GM23338 (cell line): Measurements from ENCODE around the gene PTCHD1. TPM values are rescaled to one million over a fixed set of nuclear protein-coding genes. Genes with fewer than 3 reads are reported as not detected.

Source experiments
- ATAC-seq: fragments of 200-7000 bp; cut with Tn5 transposase; 3 replicates; pipeline ENCODE4 v1.9.1; 2020
- DNase-seq: peaks from one replicate; pipeline ENCODE4 v3.0.0-alpha.2; 2015; ENCODE audit warnings: low spot score
- H2AFZ ChIP-seq: fragments of 200-600 bp; sonication (generic); 2 replicates; pipeline ENCODE4 v1.8.0; 2016; ENCODE audit warnings: antibody characterized with exemption, mild to moderate bottlenecking, moderate library complexity
- H3F3A ChIP-seq: fragments of 200-600 bp; sonication (generic); replicated peaks from 2 replicates; pipeline ENCODE4 v1.8.0; 2017; ENCODE audit warnings: antibody characterized with exemption, mixed run types, low read depth
- H3K27ac ChIP-seq: fragments of 200-600 bp; sonication (generic); 2 replicates; pipeline ENCODE4 v1.6.1; 2016; ENCODE audit warnings: low read depth
- H3K27me3 ChIP-seq: fragments of 200-600 bp; sonication (generic); 2 replicates; pipeline ENCODE4 v1.8.0; 2016; ENCODE audit warnings: mild to moderate bottlenecking, mixed run types, moderate library complexity; ENCODE audit not compliant: insufficient read depth
- H3K36me3 ChIP-seq: fragments of 200-600 bp; sonication (generic); 2 replicates; pipeline ENCODE4 v1.8.0; 2016; ENCODE audit warnings: mild to moderate bottlenecking; ENCODE audit not compliant: insufficient read depth
- H3K4me1 ChIP-seq: fragments of 200-600 bp; sonication (generic); 2 replicates; pipeline ENCODE4 v1.8.0; 2016; ENCODE audit warnings: mild to moderate bottlenecking, moderate library complexity; ENCODE audit not compliant: insufficient read depth
- H3K4me2 ChIP-seq: fragments of 200-600 bp; sonication (generic); 2 replicates; pipeline ENCODE4 v1.7.1; 2017; ENCODE audit warnings: mixed run types
- H3K4me3 ChIP-seq: fragments of 200-600 bp; sonication (generic); 2 replicates; pipeline ENCODE4 v1.6.1; 2016; ENCODE audit warnings: mixed run types
- H3K79me2 ChIP-seq: fragments of 200-600 bp; sonication (generic); replicated peaks from 2 replicates; pipeline ENCODE4 v1.8.0; 2017; ENCODE audit warnings: mild to moderate bottlenecking; ENCODE audit not compliant: insufficient read depth
- H3K9me2 ChIP-seq: fragments of 200-600 bp; sonication (generic); 2 replicates; pipeline ENCODE4 v1.8.0; 2017; ENCODE audit not compliant: insufficient read depth
- H4K20me1 ChIP-seq: fragments of 200-600 bp; sonication (generic); replicated peaks from 2 replicates; pipeline ENCODE4 v1.8.0; 2017; ENCODE audit warnings: mild to moderate bottlenecking; ENCODE audit not compliant: insufficient read depth
- H3K27ac Mint-ChIP-seq: 2 replicates; pipeline ENCODE4 v1.8.0; 2020; ENCODE audit warnings: inconsistent platforms, mild to moderate bottlenecking, moderate library complexity, mixed read lengths
- H3K27me3 Mint-ChIP-seq: 3 replicates; pipeline ENCODE4 v1.8.0; 2022; ENCODE audit warnings: low read depth, mild to moderate bottlenecking, moderate library complexity, mixed read lengths, inconsistent platforms; ENCODE audit not compliant: insufficient read depth, poor library complexity
- H3K36me3 Mint-ChIP-seq: 3 replicates; pipeline ENCODE4 v1.8.0; 2021; ENCODE audit warnings: low read depth, mild to moderate bottlenecking, inconsistent platforms, moderate library complexity, mixed read lengths
- H3K4me1 Mint-ChIP-seq: 3 replicates; pipeline ENCODE4 v1.8.0; 2020; ENCODE audit warnings: mild to moderate bottlenecking, inconsistent platforms, mixed read lengths
- H3K4me3 Mint-ChIP-seq: 3 replicates; pipeline ENCODE4 v1.8.0; 2021; ENCODE audit warnings: moderate library complexity, mild to moderate bottlenecking, inconsistent platforms, mixed read lengths
- H3K9me3 Mint-ChIP-seq: 3 replicates; pipeline ENCODE4 v1.8.0; 2020; ENCODE audit warnings: moderate library complexity, mild to moderate bottlenecking, inconsistent platforms, mixed read lengths
- EZH2 ChIP-seq: fragments of 200-600 bp; sonication (generic); IDR thresholded peaks from one replicate; pipeline ENCODE4 v1.8.0; 2017; ENCODE audit warnings: antibody characterized with exemption, mild to moderate bottlenecking, low read depth; ENCODE audit not compliant: unreplicated experiment
- EZH2phosphoT487 ChIP-seq: fragments of 200-600 bp; sonication (generic); IDR thresholded peaks from one replicate; pipeline ENCODE4 v1.8.1; 2018; ENCODE audit warnings: antibody characterized with exemption; ENCODE audit not compliant: unreplicated experiment
- POLR2AphosphoS5 ChIP-seq: IDR thresholded peaks from 2 replicates; pipeline ENCODE4 v1.6.1; 2016; ENCODE audit warnings: antibody characterized with exemption, low read depth
- STAT1 ChIP-seq: IDR thresholded peaks from one replicate; pipeline ENCODE4 v1.6.1; 2016; ENCODE audit warnings: antibody characterized with exemption; ENCODE audit not compliant: unreplicated experiment
- ZNF114 ChIP-seq: fragments of 250-450 bp; sonication (Bioruptor Pico); IDR thresholded peaks from 2 replicates; pipeline ENCODE4 v1.5.0; 2020; ENCODE audit warnings: mild to moderate bottlenecking, moderate library complexity
- ZNF331 ChIP-seq: fragments of 250-450 bp; sonication (Bioruptor Pico); IDR thresholded peaks from 2 replicates; pipeline ENCODE4 v1.5.0; 2020; ENCODE audit warnings: low read depth, mild to moderate bottlenecking, moderate library complexity
- polyA plus RNA-seq: library from polyadenylated mRNA; unstranded; fragments of >200 nt; fragmentation: Nextera tagmentation; extraction: Ambion mirVana; gene quantifications from 2 replicates; pipeline ENCODE4 v1.2.1, GENCODE V29; 2016
- total RNA-seq: library from RNA; depleted of rRNA; stranded (reverse); fragments of >200 nt; shearing (Covaris generic); gene quantifications from 2 replicates; pipeline ENCODE4 v1.2.3, GENCODE V29; 2014
- TF ChIP-seq, protein P1 (sequence below): fragments of 250-450 bp; sonication (Bioruptor Pico); IDR thresholded peaks from 2 replicates; pipeline ENCODE4 v1.5.0; 2020; ENCODE audit warnings: mild to moderate bottlenecking, moderate library complexity
- TF ChIP-seq, protein P2 (sequence below), 2 experiments: fragments of 200-600 bp in 1 of 2; sonication (generic) in 1 of 2; conservative IDR thresholded peaks; 2 replicates each; pipeline versions ENCODE4 v1.5.1 to v1.6.1; 2016 to 2017; ENCODE audit warnings: antibody characterized with exemption in 2 of 2, low read depth in 2 of 2, mild to moderate bottlenecking in 2 of 2, moderate library complexity in 1 of 2
- TF ChIP-seq, protein P3 (sequence below): IDR thresholded peaks from 2 replicates; pipeline ENCODE4 v1.6.1; 2016; ENCODE audit warnings: antibody characterized with exemption
- TF ChIP-seq, protein P4 (sequence below): IDR thresholded peaks from one replicate; pipeline ENCODE4 v1.6.1; 2018; ENCODE audit warnings: antibody characterized with exemption; ENCODE audit not compliant: unreplicated experiment

PTCHD1 gene
- total and polyA plus RNA-seq, 2 experiments from 2014 or later = 1.5 to 1.9 TPM

DNA sequence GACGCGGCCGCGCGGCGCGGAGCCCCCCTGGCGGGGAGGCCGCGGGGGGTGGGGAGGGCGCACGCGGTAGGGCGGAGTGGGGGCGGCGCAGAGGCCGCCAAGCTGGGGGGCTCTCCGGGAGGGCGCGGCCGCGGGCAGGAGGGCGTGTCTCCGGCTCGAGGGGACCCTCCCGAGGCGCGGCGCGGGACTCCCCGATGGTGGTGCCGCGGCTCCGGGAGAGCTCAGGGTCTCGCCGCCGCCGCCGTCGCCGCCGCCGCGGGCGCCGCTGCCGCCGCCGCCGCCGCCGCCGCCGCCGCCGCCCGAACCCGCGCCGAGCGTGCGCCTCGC lies 165 bp upstream of the PTCHD1 start:
- H3K4me3 Mint-ChIP-seq = peak overlapping the region; percentile 84; the same call in 2 of the 3 replicates
- H3F3A ChIP-seq = no peaks in the 10 kb centered on the region
- no peaks in the 10 kb centered on the region for H3K79me2 ChIP-seq
- H3K9me3 Mint-ChIP-seq = no peaks in the 10 kb centered on the region
- H3K9me2 ChIP-seq = no peaks in the 10 kb centered on the region
- ATAC-seq (no peak), DNase-seq (no peak)
- peak overlapping the region; percentile 88; the same call in 1 of the 2 replicates for H3K4me2 ChIP-seq
- no peak overlapping the region for H3K27ac Mint-ChIP-seq
- H3K36me3 Mint-ChIP-seq = no peaks in the 10 kb centered on the region; the same call in 1 of the 3 replicates
- peaks cover 24% of the 10 kb centered on the region for H3K4me1 Mint-ChIP-seq
- H2AFZ ChIP-seq = no peak overlapping the region
- H3K27ac ChIP-seq = no peak overlapping the region
- TF ChIP-seq, protein P1, sequence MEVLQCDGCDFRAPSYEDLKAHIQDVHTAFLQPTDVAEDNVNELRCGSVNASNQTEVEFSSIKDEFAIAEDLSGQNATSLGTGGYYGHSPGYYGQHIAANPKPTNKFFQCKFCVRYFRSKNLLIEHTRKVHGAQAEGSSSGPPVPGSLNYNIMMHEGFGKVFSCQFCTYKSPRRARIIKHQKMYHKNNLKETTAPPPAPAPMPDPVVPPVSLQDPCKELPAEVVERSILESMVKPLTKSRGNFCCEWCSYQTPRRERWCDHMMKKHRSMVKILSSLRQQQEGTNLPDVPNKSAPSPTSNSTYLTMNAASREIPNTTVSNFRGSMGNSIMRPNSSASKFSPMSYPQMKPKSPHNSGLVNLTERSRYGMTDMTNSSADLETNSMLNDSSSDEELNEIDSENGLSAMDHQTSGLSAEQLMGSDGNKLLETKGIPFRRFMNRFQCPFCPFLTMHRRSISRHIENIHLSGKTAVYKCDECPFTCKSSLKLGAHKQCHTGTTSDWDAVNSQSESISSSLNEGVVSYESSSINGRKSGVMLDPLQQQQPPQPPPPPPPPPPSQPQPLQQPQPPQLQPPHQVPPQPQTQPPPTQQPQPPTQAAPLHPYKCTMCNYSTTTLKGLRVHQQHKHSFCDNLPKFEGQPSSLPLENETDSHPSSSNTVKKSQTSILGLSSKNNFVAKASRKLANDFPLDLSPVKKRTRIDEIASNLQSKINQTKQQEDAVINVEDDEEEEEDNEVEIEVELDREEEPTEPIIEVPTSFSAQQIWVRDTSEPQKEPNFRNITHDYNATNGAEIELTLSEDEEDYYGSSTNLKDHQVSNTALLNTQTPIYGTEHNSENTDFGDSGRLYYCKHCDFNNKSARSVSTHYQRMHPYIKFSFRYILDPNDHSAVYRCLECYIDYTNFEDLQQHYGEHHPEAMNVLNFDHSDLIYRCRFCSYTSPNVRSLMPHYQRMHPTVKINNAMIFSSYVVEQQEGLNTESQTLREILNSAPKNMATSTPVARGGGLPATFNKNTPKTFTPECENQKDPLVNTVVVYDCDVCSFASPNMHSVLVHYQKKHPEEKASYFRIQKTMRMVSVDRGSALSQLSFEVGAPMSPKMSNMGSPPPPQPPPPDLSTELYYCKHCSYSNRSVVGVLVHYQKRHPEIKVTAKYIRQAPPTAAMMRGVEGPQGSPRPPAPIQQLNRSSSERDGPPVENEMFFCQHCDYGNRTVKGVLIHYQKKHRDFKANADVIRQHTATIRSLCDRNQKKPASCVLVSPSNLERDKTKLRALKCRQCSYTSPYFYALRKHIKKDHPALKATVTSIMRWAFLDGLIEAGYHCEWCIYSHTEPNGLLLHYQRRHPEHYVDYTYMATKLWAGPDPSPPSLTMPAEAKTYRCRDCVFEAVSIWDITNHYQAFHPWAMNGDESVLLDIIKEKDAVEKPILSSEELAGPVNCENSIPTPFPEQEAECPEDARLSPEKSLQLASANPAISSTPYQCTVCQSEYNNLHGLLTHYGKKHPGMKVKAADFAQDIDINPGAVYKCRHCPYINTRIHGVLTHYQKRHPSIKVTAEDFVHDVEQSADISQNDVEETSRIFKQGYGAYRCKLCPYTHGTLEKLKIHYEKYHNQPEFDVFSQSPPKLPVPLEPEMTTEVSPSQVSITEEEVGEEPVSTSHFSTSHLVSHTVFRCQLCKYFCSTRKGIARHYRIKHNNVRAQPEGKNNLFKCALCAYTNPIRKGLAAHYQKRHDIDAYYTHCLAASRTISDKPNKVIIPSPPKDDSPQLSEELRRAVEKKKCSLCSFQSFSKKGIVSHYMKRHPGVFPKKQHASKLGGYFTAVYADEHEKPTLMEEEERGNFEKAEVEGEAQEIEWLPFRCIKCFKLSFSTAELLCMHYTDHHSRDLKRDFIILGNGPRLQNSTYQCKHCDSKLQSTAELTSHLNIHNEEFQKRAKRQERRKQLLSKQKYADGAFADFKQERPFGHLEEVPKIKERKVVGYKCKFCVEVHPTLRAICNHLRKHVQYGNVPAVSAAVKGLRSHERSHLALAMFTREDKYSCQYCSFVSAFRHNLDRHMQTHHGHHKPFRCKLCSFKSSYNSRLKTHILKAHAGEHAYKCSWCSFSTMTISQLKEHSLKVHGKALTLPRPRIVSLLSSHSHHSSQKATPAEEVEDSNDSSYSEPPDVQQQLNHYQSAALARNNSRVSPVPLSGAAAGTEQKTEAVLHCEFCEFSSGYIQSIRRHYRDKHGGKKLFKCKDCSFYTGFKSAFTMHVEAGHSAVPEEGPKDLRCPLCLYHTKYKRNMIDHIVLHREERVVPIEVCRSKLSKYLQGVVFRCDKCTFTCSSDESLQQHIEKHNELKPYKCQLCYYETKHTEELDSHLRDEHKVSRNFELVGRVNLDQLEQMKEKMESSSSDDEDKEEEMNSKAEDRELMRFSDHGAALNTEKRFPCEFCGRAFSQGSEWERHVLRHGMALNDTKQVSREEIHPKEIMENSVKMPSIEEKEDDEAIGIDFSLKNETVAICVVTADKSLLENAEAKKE (CRISPR knock-in tag) = no peak
- TF ChIP-seq POLR2AphosphoS5 = no peak
- TF ChIP-seq, protein P2, sequence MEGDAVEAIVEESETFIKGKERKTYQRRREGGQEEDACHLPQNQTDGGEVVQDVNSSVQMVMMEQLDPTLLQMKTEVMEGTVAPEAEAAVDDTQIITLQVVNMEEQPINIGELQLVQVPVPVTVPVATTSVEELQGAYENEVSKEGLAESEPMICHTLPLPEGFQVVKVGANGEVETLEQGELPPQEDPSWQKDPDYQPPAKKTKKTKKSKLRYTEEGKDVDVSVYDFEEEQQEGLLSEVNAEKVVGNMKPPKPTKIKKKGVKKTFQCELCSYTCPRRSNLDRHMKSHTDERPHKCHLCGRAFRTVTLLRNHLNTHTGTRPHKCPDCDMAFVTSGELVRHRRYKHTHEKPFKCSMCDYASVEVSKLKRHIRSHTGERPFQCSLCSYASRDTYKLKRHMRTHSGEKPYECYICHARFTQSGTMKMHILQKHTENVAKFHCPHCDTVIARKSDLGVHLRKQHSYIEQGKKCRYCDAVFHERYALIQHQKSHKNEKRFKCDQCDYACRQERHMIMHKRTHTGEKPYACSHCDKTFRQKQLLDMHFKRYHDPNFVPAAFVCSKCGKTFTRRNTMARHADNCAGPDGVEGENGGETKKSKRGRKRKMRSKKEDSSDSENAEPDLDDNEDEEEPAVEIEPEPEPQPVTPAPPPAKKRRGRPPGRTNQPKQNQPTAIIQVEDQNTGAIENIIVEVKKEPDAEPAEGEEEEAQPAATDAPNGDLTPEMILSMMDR (conservative IDR thresholded peaks at IDR 0.05; ENCODE audit: low read depth in 2 of 2) = no peak
- no peak for TF ChIP-seq ZNF331 (CRISPR knock-in tag)
- no peak for TF ChIP-seq ZNF114 (CRISPR knock-in tag)
- TF ChIP-seq, protein P3, sequence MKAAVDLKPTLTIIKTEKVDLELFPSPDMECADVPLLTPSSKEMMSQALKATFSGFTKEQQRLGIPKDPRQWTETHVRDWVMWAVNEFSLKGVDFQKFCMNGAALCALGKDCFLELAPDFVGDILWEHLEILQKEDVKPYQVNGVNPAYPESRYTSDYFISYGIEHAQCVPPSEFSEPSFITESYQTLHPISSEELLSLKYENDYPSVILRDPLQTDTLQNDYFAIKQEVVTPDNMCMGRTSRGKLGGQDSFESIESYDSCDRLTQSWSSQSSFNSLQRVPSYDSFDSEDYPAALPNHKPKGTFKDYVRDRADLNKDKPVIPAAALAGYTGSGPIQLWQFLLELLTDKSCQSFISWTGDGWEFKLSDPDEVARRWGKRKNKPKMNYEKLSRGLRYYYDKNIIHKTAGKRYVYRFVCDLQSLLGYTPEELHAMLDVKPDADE = no peak
- no peak for TF ChIP-seq STAT1
- TF ChIP-seq, protein P4, sequence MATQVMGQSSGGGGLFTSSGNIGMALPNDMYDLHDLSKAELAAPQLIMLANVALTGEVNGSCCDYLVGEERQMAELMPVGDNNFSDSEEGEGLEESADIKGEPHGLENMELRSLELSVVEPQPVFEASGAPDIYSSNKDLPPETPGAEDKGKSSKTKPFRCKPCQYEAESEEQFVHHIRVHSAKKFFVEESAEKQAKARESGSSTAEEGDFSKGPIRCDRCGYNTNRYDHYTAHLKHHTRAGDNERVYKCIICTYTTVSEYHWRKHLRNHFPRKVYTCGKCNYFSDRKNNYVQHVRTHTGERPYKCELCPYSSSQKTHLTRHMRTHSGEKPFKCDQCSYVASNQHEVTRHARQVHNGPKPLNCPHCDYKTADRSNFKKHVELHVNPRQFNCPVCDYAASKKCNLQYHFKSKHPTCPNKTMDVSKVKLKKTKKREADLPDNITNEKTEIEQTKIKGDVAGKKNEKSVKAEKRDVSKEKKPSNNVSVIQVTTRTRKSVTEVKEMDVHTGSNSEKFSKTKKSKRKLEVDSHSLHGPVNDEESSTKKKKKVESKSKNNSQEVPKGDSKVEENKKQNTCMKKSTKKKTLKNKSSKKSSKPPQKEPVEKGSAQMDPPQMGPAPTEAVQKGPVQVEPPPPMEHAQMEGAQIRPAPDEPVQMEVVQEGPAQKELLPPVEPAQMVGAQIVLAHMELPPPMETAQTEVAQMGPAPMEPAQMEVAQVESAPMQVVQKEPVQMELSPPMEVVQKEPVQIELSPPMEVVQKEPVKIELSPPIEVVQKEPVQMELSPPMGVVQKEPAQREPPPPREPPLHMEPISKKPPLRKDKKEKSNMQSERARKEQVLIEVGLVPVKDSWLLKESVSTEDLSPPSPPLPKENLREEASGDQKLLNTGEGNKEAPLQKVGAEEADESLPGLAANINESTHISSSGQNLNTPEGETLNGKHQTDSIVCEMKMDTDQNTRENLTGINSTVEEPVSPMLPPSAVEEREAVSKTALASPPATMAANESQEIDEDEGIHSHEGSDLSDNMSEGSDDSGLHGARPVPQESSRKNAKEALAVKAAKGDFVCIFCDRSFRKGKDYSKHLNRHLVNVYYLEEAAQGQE = no peak
- TF ChIP-seq EZH2 = no peak
- TF ChIP-seq EZH2phosphoT487 = no peak
- H3K4me1 ChIP-seq = peaks cover 9% of the 10 kb centered on the region; the same call in 1 of the 2 replicates
- H3K36me3 ChIP-seq = no peaks in the 10 kb centered on the region
- H3K27me3 Mint-ChIP-seq = peaks cover 22% of the 10 kb centered on the region
- H3K27me3 ChIP-seq = peaks cover 49% of the 10 kb centered on the region
- no peaks in the 10 kb centered on the region; the same call in 1 of the 2 replicates for H4K20me1 ChIP-seq
- H3K4me3 ChIP-seq = peak overlapping the region; percentile 70; the same call in 1 of the 2 replicates
